HG03095 (cell line): Measurements from ENCODE around the gene RIMKLB.
"Not testable (repeated sequence)": the region's sequence is repeated elsewhere in the genome, so short reads cannot be mapped to it uniquely, and the experiment has no call there.

Experiments
- ATAC-seq: cut with Tn5 transposase; IDR thresholded peaks from one replicate; pipeline ENCODE4 v1.9.1; 2021; ENCODE audit warnings: moderate library complexity; ENCODE audit not compliant: unreplicated experiment

The RIMKLB gene

DNA sequence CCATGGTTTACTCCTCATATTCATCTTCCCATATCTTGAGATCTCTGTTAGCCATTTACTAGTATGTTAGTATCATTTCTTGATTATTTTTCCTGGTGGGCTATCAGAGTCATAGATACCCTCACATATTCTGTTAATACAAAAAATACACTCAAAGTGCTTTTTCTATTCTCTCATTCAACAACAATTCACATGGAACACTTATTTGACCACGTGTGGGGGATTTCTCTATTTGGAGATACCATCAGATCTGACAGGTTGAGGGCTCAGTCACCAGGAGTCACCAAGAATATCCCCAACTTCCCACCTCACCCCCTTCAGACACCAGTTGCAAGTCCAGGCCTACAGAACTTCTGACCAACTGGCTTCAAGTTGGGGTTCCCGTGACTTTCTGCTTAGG lies 72.7 kb downstream of the RIMKLB start:
- ATAC-seq: no peak

DNA sequence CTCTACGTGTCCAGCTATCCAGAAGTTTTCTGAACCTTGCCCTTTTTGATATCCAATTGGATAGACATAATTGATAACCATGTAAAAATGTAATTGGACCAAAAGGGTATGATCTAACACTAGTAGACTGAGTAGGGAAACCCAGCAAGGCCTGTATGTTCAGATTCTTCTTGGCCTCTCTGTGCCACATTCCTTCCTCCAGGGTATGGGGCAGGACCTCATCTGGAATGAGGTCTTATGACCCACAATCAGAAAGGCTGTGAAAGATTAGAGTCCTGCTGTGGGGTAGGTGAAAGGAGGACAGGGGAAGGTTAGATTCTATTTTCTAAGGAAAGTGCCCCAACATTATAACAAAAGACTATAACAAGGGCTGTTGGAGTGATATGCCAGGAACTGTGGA lies 73.3 kb downstream of the RIMKLB start:
- ATAC-seq: no peak

DNA sequence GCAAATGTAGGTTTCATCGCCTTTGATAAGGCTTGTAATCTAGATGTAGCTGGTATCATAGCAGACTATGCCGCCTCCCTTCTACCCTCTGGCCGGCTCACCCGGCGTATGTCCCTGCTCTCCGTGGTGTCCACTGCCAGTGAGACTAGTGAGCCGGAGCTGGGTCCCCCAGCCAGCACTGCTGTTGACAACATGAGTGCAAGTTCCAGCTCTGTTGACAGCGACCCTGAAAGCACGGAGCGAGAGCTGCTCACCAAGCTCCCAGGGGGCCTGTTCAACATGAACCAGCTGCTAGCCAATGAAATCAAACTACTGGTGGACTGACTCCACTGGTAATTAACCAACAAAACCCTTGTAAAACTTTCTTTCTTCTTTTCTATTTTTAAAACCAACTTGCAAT lies 75.7 kb downstream of the RIMKLB start:
- ATAC-seq: no peak

DNA sequence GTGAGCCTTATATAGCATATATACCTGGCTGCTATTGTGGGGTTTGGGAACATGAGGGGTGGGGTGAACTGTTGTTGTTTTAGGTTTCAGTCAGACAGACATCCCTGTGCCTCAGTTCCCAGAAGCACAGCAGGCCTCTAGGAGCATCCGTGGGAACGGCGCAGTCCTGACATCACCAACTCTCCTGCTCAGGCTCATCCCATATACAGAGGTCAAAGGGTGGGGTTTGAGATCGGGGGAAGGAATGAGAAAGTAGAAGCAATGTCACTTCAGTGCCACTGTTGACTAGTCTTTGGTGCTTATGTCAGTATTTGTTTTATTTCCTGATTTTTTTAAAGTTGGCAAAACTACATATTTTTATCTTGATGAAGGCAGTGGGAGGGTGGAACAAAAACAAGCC lies 81.5 kb downstream of the RIMKLB start:
- no peak for ATAC-seq

DNA sequence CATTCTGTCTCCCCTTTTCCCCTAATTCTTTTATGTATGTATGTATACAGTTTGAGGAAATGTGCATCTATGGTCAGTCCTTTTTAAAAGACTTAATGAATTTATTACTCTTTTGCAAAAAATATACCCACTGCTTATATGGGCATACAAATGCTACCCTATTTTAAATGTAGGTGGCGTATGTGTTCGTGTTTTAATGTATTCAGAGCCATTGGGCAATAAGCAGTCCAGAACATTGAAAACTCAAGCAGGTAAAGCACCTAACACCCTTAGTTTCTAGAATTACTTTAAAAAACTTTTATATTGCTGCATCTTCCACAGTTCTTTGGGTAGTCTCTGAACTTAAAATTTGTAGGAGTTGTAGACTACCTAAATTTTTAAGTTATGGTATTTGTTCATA lies 82.1 kb downstream of the RIMKLB start:
- ATAC-seq: no peak

DNA sequence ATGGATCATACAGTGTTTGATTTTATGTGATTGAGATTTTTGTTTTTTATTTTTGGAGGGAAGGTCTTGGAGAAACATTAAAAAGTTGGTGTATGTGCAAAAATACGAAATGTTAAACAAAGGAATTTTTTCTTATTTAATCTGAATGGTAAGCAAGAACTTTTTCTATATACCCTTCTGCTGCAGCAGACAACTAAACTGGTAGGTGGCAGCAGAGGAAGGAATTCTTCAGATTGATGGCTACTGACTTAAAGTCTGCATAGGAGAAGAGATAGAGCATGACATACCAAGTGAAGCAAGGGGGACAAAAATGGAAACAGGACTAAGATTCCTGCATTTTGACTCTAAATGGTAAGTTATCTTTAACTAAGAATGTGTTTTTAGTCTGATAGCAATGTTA lies 82.6 kb downstream of the RIMKLB start:
- ATAC-seq: no peak

DNA sequence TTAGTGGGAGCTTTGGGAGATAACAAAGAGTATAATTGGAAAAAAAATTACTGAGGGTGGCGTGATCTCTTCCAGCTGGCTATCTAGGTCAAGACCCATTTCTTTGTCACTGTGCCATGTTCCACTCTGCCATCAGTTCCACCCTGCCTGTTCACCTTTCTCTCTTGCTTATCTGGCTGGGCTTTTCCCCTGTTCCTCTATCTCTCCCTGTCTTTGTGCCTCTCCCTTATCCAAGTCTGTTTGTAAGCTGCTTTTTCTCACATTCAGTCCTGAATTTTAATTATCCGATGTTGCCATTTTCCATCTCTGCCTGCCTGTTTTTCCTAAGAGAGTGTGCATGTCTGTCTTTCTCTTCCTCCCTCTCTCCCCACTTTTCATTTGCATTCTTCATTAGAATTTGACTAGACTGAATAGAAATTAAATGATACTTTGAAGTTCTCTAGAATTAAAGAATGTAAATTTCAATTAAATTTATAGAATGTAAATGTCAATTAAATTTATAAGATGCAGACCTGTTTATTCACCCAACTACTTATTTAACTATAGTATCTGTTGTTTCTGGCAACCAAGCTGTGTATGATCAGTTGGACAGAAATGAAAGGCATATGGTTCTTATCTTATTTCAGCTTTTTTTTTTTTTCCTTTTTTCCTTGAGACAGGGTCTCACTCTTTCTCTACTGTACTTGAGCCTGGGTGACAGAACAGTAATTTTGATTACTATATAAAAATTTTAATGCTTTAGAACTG lies 83.8 kb downstream of the RIMKLB start:
- ATAC-seq: no peak

DNA sequence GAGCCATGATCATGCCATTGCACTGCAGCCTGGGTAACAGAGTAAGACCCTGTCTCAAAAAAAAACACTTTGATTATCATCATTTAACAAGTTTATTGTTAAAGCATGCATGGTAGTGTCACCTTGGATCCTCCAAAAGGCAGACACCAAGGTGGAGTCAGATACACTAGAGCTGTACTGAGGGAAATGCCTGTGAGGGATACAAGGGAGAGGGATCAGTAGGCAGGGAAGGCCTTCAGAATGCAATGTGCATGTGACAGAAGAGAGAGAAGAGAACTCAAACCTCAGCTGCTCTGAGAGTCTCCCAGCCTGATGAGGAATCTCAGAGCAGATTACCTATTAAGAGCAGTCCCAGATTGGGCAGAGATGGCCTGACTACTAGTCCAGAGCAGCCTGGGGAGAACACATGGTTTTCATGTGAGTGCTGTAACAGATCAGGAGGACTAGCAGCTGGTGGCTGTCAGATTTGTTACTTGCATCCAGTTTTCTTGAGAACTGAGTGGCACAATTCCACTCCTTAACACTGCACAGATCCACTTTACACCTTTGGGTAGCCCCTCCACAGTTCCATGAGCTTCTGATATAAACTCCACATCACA lies 86.6 kb downstream of the RIMKLB start:
- ATAC-seq: no peak

DNA sequence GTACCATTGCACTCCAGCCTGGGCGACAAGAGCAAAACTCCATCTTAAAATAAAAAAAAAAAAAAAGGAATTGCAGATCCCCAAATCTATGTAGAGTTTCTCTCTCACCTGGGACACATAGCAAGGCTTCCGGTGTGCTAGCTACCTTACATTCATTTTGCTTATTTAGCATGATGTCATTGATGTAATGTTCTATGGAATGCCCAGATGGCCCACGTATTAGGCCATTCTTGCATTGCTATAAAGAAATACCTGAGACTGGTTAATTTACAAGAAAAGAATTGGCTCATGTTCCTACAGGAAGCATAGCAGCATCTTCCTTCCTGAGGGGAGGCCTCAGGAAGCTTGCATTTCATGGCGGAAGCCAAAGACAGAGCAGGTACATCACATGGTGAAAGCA lies 87.7 kb downstream of the RIMKLB start:
- no peak for ATAC-seq

DNA sequence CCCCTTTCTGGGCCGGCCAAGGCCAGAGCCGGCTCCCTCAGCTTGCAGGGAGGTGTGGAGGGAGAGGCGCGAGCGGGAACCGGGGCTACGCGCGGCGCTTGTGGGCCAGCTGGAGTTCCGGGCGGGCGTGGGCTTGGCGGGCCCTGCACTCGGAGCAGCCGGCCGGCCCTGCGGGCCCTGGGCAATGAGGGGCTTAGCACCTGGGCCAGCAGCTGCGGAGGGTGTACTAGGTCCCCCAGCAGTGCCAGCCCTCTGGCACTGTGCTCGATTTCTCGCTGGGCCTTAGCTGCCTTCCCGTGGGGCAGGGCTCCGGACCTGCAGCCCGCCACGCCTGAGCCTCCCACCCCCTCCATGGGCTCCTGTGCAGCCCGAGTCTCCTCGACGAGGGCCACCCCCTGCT lies 89.4 kb downstream of the RIMKLB start:
- not testable (repeated sequence) for ATAC-seq

DNA sequence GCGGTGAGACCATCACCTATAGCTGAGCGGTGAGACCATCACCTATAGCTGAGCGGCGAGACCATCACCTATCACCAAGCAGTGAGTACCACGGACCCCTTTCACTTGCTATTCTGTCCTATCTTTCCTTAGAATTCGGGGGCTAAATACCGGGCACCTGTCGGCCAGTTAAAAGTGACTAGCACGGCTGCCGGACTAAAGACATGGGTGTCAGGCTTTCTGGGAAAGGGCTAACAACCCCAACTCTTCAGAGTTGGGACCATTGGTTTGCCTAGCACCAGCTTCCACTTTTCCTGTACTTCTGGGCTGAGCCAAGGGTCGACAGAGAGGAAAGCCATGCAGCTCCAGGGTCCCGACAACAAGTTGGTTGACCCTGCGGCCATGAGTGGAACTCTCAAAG lies 90.9 kb downstream of the RIMKLB start:
- not testable (repeated sequence) for ATAC-seq

DNA sequence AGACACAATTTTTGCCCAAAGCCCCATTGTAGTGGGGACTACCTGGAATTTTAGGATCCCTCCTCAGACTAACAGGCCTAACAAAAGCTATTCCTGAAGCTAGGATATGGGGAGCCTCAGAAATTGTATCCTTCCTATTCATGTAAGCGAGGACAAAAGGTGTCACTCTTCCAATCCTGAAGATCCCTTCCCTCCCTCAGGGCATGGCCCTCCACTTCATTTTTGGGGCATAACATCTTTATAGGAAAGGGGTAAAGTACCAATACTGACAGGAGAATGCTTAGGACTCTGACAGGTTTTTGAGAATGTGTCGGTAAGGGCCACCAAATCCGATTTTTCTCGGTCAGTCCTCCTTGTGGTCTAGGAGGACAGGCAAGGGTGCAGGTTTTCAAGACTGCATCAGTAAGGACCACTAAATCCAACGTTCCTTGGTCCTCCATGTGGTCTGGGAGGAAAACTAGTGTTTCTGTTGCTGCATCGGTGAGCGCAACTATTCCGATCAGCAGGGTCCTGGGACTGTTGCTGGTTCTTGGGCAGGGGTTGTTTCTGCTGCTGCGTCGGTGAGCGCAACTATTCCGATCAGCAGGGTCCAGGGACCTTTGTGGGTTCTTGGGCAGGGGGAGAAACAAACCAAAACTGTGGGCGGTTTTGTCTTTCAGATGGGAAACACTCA lies 91.7 kb downstream of the RIMKLB start:
- not testable (repeated sequence) for ATAC-seq

DNA sequence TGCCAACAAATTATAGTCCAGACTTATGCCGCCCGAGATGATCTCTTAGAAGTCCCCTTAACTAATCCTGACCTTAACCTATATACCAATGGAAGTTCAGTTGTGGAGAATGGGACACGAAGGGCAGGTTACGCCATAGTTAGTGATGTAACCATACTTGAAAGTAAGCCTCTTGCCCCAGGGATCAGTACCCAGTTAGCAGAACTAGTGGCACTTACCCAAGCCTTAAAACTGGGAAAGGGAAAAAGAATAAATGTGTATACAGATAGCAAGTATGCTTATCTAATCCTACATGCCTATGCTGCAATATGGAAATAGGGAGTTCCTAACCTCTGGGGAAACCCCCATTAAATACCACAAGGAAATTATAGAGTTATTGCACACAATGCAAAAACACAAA lies 95.4 kb downstream of the RIMKLB start:
- not testable (repeated sequence) for ATAC-seq

DNA sequence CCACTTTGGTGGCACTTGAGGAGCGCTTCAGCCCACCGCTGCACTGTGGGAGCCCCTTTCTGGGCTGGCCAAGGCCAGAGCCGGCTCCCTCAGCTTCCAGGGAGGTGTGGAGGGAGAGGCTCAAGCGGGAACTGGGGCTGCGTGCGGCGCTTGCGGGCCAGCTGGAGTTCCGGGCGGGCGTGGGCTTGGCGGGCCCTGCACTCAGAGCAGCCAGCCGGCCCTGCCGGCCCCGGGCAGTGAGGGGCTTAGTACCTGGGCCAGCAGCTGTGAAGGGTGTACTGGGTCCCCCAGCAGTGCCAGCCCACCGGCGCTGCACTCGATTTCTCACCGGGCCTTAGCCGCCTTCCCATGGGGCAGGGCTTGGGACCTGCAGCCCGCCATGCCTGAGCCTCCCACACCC lies 96.8 kb downstream of the RIMKLB start:
- ATAC-seq: not testable (repeated sequence)

DNA sequence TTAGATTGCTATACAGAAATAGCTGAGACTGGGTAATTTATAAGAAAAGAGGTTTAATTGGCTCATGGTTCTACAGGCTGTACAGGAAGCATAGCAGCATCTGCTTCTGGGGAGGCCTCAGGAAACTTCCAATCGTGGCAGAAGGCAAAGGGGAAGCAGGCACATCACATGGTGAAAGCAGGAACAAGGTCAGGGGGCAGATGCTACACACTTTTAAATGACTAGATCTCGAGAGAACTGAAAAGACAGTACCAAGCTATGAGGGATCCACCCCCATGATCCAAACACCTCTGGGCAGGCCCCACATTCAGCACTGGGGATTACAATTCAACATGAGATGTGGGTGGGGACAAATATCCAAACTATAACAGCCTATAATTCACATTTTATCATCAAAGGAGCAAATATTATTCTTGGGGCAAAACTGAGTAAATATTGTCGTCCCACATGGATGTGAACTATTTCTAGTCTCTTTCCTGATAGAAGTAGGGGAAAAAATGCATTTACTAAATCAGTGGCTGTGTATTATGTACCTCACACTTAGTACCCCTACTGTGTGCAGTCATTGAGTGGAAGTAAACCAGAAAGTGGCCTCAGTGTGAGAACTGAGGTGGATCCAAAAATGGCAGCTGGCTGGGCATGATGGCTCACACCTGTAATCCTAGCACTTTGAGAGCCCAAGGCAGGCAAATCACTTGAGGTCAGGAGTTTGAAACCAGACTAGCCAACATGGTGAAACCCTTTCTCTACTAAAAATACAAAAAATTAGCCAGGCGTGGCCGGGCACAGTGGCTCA lies 99.2 kb downstream of the RIMKLB start:
- no peak for ATAC-seq

DNA sequence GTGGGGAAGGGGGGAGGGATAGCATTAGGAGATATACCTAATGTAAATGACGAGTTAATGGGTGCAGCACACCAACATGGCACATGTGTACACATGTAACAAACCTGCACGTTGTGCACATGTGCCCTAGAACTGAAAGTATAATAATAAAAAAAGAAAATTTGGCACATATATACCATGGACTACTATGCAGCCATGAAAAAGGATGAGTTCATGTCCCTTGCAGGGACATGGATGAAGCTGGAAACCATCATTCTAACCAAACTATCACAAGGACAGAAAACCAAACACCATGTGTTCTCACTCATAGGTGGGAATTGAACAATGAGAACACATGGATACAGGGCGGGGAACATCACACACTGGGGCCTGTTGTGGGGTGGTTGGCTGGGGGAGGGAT lies 103.4 kb downstream of the RIMKLB start:
- not testable (repeated sequence) for ATAC-seq

DNA sequence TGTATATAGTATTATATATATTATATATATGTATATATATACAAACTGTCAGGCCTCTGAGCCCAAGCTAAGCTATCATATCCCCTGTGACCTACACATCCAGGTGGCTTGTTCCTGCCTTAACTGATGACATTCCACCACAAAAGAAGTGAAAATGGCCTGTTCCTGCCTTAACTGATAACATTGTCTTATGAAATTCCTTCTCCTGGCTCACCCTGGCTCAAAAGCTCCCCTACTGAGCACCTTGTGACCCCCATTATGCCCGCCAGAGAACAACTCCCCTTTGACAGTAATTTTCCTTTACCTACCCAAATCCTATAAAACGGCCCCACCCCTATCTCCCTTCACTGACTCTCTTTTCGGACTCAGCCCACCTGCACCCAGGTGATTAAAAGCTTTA lies 107.0 kb downstream of the RIMKLB start:
- not testable (repeated sequence) for ATAC-seq

DNA sequence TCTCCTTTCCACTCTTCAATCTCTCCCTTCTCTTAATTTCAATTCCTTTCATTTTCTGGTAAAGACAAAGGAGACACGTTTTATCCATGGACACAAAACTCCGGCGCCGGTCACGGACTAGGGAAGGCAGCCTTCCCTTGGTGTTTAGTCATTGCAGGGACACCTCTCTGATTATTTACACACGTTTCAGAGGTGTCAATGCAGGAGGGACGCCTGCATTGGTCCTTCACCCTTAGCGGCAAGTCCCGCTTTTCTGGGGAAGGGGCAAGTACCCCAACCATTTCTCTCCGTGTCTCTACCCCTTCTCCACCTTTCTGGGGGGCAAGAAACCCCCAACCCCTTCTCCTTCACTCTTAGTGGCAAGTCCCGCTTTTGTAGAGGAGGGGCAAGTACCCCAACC lies 107.7 kb downstream of the RIMKLB start:
- not testable (repeated sequence) for ATAC-seq

DNA sequence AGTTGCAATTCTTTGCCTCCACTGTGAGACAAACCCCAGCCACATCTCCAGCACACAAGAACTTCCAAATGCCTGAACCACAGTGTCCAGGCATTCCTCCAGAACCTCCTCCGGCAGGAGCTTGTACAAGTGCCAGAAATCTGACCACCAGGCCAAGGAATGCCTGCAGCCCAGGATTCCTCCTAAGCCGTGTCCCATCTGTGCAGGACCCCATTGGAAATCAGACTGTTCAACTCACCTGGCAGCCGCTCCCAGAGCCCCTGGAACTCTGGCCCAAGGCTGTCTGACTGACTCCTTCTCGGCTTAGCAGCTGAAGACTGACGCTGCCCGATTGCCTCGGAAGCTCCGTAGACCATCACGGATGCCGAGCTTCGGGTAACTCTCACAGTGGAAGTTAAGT lies 109.3 kb downstream of the RIMKLB start:
- ATAC-seq: not testable (repeated sequence)

DNA sequence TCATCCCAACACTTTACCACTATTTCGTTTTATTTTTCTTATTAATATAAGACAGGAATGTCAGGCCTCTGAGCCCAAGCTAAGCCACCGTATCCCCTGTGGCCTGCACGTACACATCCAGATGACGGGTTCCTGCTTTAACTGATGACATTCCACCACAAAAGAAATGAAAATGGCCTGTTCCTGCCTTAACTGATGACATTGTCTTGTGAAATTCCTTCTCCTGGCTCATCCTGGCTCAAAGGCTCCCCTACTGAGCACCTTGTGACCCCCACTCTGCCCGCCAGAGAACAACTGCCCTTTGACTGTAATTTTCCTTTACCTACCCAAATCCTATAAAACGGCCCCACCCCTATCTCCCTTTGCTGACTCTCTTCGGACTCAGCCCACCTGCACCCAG lies 112.3 kb downstream of the RIMKLB start:
- not testable (repeated sequence) for ATAC-seq

DNA sequence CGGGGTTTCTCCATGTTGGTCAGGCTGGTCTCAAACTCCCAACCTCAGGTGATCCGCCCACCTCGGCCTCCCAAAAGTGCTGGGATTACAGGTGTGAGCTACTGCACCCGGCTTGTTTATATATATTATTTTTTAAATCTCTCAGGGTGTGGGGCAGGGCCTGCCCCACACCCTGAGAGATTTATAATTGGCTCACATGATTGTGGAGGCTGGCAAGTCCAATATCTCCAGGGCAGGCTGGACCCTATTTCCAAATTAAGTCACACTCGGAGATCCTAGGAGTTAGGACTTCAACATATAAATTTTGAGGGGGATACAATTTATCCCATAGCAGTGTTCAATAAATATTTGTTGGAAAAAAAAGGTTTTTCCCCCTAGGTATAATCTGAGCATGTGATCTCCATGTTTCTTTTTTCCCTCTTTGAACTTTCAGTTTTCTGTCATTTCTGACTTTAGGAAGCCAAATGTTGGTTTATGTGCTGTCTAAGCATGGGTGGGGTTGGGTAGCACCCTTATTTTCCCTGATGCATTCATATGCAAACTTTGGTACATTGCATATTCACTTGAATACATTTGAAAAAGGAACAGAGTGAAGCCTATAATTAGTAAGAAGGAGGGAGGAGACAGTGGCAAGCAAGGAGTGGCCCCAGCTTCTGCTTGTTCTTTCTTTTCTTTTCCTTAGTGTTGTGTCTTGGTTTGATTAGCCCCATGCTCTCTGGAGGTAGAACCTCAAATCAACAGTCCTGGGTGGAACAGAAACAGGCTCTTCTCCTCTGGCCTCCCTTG lies 116.0 kb downstream of the RIMKLB start:
- ATAC-seq: no peak
